Activated CD4-positive, CD25-positive, alpha-beta regulatory T cell treated with anti-CD3 and anti-CD28 coated beads, Interleukin-2, amount 50 U/mL, for 24 hours (primary cell): Measurements from ENCODE around the gene PPCDC.

ENCODE experiments used
- ATAC-seq, 2 donors: fragments of 150-1000 bp; cut with Tn5 transposase; one replicate each; pipeline ENCODE4 v1.10.0; 2021; ENCODE audit warnings: mild to moderate bottlenecking in 1 of 2, moderate library complexity in 1 of 2

Gene PPCDC, protein sequence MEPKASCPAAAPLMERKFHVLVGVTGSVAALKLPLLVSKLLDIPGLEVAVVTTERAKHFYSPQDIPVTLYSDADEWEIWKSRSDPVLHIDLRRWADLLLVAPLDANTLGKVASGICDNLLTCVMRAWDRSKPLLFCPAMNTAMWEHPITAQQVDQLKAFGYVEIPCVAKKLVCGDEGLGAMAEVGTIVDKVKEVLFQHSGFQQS

GRCh38 chr15:75023181-75023871, at the start of gene PPCDC:
Gene PPCDC (plus strand): TSS chr15:75023590. CDS start chr15:75028319, 4,729 bp downstream.
- ATAC-seq, result peak; percentile 100

GRCh38 chr15:74976159-74976558, 47.2 kb upstream of the PPCDC start:
- ATAC-seq, result no peak

DNA sequence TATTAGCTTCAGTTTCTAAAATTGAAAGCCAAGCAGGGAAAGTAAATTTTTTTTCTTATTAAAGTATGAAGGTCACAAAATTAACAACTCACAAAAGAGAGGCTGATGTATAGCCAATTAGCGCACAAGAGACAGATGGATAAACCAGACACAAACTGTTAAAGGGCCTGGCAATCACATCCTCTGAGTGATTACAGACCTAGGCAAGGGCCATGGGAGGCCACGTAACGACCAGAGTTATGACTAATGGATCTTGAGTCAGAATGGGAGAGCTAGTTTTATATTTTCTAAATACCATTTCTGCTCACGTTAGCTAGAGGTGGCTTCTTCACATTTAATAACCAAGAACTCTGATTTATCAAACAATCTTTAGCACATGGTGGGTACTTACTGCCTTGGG, 45.8 kb upstream of the PPCDC start:
- ATAC-seq, result peak; percentile 95 to 97

DNA sequence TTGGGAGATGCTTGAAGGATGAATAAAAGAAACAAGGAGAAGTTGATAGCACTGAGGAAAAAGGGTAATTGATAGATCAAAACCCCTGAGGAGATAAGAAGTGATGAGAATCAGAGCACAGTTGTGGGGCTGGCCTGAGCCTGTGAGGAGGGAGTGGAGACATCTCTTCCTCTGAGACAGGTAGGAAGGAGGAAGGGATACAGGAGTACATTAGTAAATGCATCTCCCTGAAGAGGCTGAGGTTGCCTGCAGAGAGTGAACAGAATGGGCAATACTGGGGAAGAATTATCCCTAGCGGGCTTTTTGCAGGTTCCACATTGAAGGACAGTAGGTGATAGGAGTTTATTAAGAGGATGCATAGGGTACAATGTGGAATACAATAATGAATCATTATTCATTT, 45.3 kb upstream of the PPCDC start:
- ATAC-seq, result no peak

DNA sequence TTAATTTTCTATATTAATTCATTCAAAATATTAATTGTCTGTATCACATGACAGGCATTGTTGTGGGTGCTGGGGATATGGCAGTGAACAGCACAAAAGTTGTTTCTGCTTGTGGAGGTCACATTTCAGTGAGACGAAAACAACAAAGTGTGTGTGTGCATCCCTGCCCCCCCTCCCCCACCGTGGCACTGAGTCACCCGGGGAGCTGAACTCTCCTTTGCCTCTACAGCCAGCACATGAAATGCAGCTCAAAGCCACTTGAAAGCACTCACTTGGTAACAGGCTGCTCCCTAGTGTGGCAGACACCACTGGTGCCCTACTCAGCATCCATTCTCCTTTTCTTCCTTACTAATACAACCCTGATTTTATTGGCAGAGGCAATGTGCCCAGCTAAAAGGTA, 44.9 kb upstream of the PPCDC start:
- peak; percentile 62 to 65 for ATAC-seq

DNA sequence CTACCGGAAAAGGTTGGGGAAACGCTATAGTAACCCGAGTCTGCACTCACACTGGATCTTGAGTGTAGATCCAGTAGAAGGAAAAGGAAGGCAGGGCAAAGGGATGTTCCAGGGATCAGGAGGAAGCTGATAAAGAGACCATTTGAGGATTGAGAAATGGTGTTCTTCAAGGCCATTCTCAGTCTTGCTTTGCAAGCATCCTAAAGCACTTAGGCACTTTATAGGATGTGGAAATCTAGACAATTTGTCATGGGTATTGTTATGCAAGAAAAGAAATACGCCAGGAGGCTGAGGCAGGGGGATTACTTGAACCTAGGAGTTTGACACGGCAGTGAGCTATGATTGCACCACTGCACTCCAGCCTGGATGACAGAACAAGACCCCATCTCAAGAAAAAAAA, 41.2 kb upstream of the PPCDC start:
- no peak for ATAC-seq

DNA sequence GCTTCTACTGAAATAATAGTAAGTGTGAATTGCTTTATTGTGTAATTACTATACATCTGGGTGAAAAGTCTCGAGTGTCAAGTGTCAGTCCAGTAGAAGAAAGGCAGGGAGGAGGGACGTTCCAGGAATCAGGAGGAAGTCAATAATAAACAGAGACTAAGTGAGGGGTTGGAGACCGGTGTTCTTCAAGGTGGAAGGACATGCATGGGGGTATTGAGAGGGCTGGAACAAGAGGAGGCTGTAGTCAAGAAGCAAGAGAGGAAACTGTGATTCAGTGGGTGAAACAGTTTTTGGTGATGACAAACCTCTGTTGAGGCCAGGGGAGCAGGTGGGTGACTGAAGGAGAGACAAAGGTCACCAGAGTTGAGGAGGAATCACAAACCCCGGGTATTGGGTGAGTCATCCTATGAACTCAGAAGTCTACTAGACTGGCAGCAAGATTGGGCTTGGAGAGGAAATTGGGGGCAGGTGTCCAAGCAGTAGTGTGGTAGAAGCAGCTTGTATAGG, 39.6 kb upstream of the PPCDC start:
- ATAC-seq, result peak; percentile 96 to 97

GRCh38 chr15:74988007-74988800, 35.2 kb upstream of the PPCDC start:
- ATAC-seq, result peak in 1 of 2 donors; percentile 40

- no peak for ATAC-seq
Observed at GRCh38 chr15:74989527-74989926, 33.9 kb upstream of the PPCDC start.

DNA sequence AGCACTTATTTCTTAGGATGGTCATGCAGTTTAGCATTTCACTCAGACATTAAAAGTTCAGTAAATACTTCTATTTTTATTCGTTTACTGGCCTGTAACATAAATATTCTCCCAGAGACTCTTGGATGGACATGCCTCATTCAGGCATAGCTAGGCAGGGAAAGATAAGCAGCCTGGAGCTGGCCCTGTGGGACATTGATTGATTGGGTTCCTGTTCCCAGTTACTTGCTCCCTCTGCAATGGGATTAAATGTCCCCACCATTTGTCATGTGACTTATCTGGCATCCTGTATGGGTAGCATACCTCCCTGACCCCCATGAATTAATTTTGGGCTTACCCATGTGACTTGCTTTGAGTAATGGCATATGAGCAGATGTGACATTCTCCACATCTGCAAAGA, 30.8 kb upstream of the PPCDC start:
- no peak for ATAC-seq

DNA sequence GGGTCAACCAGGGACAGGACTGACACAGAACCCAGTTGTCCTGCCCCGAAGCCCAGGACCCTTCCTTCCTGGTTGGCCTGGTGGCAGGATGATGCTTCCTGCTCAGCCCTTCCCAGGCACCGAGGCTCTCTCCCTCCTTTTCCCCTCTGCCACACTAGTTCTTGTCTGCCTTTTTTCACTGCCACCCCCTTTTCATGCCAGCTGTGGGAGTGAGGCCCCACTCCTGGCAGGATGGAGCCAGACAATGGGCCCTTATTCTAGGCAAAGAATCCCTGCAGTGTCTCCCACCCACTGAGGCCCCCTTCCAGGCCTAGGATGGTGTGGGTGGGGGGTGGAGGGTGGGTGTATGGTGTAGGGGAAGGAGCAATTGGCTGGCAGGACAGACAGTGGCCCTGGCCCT, 29.2 kb upstream of the PPCDC start:
- ATAC-seq, result no peak

DNA sequence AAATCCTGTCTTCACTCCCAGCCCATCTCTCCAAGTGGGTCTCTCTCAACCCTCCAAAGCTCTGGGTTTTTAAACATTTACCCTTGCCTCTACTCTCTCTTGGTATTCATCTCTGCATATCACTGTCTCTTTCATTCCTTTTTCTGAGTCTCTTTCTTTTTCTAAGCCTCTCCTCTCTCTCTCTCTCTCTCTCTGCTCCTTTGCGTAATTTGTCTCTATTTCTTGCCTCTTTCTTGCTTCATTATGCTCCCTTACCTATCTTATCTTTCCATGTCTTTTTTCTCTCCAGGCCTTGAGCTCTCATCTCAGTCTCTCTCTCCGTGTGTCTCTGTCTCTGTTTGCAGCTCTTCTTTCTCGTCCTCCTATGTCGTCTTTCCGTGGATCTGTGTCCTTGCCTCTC, 28.7 kb upstream of the PPCDC start:
- ATAC-seq, result no peak

GRCh38 chr15:74995182-74995778, 28.1 kb upstream of the PPCDC start, which contains the start of gene SCAMP5:
Gene SCAMP5 (plus strand): TSS chr15:74995563. CDS start chr15:75011840, 16,277 bp downstream.
- peak; percentile 96 to 98 for ATAC-seq

GRCh38 chr15:74995779-74996765, 27.3 kb upstream of the PPCDC start:
- ATAC-seq, result no peak

- no peak for ATAC-seq
Observed at GRCh38 chr15:74997141-74997540, 26.2 kb upstream of the PPCDC start.

GRCh38 chr15:74997543-74997942, 25.8 kb upstream of the PPCDC start:
- no peak for ATAC-seq

GRCh38 chr15:75001310-75001709, 22.1 kb upstream of the PPCDC start:
- ATAC-seq, result no peak

DNA sequence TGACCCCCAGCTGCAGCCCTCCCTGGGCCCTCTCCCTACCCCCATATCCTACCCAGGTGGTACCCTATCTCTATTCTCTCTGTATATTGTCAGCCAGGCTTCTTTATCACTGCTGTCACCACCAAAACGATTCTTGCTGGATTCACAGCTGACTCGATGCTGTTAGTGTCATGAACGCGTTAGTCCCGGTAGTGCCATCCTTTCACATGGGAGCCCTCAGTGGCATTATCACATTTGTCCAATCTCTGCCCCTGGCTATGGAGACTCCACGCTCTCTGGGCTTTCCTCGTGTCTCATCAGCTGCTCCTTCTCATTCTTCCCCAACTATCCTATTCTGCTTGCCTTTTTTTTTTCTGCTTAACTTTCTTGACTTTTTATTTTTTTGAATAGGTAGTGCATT, 21.0 kb upstream of the PPCDC start:
- no peak for ATAC-seq

- no peak for ATAC-seq
Observed at GRCh38 chr15:75007216-75007615, 16.2 kb upstream of the PPCDC start.

- no peak for ATAC-seq
Observed at GRCh38 chr15:75008221-75008625, 15.2 kb upstream of the PPCDC start.

DNA sequence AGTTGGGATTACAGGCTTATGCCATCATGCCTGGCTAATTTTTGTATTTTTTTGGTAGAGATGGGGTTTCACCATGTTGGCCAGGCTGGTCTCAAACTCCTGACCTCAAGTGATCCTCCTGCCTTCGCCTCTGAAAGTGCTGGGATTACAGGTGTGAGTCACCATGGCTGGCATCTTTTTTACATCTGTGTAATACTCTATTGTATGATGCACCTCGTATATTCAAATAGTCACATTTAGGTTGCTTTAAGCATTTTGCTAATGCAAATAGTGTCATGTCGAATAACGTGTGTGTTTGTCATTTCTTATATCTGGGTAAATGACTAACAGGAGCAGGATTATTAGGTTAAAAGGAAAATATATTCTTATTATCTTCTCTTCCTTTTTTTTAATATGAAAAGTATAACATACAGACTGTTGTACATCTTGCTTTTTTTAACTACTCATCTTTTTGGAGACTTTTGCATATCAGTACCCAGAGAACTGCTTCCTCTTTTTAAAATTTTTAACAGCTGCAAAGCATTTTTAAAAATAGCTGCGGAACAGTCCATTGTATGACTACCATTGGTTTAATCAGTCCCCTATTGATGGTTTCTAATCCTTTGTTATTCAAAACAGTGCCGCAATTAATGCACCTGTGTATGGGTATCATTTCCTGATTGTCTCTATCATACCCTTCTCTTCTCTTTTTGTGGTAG, 14.6 kb upstream of the PPCDC start:
- ATAC-seq, result peak in 1 of 2 donors; percentile 49
